HG03135 (cell line): ENCODE results near the gene CD44.
"Not testable (repeated sequence)": the region's sequence is repeated elsewhere in the genome, so short reads cannot be mapped to it uniquely, and the experiment has no call there.

Source experiments
- ATAC-seq: cut with Tn5 transposase; IDR thresholded peaks from one replicate; pipeline ENCODE4 v1.9.1; 2021; ENCODE audit warnings: mild to moderate bottlenecking, moderate library complexity; ENCODE audit not compliant: unreplicated experiment

The CD44 gene

GRCh38 chr11:35207471-35208403, 68.8 kb downstream of the CD44 start:
- ATAC-seq: no peak

DNA sequence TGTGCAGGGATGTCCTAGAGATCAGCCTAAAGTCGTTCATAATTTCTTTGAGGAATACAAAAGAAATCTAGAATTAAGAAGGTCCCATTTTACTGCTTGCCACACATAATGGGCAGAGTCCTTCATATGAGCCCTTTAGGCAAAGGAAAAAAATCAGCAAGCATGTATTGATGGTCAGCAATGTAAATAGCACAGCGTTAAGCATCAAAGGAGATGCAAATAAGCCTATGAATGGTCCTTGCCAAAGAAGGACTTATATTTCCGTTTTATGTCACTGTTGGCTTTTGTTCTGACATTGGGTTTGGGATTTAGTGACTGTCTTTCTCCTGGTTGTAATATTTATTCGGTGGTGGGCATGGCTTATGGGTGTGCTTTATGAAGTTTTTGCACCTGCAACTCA, 69.8 kb downstream of the CD44 start:
- ATAC-seq: no peak

- no peak for ATAC-seq
Observed at GRCh38 chr11:35210876-35211546, 72.0 kb downstream of the CD44 start.

DNA sequence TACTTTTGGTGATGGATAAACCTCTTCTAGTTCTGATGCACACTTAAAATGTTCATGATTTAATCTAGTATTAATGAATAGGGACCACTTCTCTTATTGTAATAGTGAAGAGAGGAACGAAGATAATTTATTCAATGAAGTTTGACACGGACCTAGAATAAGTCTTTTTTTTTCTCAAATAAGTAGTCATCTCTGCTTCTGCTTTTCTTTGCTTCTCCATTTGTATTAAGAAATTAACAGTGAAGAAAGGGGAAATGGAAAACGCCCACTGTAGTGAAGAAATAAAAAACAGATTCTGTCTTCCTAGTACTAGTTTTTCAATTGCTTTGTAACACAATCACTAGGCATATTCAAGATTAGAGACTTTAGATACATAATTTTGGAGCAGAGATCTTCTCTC, 73.0 kb downstream of the CD44 start:
- no peak for ATAC-seq

GRCh38 chr11:35214226-35214770, 75.3 kb downstream of the CD44 start:
- no peak for ATAC-seq

DNA sequence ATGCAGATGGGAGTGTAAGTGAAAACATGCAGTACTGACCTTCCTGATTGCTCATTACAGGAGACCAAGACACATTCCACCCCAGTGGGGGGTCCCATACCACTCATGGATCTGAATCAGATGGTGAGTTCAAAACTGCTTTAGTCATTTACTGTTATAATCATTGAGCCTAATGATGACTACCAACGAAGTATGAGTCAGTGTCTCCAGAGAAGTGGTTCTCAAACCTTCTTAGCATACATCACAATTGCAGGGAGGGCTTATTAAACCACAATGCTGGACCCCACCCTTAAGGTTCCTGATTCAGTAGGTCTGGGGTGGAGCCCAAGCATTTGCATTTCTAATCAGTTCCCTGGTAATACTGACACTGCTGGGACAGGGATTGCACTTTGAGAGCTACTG, 75.8 kb downstream of the CD44 start:
- no peak for ATAC-seq

GRCh38 chr11:35215945-35216344, 77.0 kb downstream of the CD44 start:
- no peak for ATAC-seq

DNA sequence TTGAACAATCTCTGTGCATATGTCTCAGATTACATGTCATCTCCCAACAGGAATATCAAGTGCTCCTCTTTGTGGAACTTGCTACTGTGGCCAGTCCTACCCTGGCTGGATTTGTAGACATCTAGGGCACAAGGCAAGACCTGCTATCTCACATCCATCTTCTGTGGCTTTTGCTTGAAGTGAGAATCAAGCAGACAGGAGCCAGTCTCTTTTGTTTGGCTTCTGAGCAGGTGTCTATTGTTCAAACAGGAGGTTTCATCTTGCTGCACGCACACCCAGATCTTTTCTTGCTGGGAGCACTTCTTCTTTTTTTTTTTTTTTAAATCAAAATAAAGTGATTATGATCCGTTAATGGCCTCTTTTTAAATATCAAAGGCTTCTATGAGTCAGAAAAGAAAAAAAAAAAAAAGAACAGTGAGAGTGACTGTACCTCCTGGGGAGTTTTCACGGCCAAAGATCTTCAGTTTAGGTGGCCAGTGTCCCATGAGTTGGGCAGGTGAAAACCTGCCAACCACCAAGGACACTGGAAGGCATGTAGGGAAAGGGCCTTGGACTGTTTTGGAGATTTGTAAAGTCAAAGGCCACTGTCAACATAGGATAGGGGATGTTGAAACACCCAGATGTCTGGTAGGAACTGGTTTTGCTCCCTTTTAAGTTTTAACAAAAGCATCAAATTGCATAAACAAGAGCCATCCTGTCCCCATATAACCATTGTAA, 78.1 kb downstream of the CD44 start:
- no peak for ATAC-seq

DNA sequence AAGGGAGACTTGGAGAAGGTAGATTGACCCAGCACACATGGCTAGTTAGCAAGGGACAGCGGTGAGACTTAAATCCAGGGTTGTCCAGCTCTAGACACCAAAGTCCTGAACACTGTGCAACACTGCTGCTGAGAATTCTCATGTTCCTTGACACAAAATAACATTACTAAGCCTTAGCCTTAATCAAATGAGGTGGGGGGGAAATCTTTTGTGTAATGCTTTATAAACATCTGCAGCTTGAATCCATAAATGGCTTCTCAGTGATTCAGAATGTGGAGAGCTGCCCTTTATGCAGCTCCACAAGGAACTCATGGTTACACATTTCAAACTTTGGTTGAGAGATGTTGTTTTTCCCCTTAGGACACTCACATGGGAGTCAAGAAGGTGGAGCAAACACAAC, 80.0 kb downstream of the CD44 start:
- no peak for ATAC-seq

DNA sequence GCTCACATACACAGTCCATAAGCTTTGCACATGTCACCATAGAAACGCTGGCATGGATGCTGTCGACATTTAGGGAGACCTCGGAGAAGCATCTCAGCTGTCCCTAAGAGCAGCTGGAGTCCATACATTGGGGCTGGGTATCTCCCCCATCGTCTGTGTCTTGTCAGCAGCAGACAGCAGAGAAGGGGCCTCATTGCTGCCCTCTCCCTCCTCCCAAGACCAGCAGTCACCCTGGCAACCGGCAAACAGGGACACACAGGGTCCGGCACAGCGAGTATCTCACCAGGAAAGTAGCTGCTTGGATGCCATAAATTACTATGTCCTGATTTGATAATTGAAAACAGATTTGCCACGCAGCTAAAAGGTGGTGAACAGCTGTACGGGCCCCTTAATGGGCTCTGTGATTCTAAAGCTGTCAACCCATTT, 84.4 kb downstream of the CD44 start:
- ATAC-seq: no peak

DNA sequence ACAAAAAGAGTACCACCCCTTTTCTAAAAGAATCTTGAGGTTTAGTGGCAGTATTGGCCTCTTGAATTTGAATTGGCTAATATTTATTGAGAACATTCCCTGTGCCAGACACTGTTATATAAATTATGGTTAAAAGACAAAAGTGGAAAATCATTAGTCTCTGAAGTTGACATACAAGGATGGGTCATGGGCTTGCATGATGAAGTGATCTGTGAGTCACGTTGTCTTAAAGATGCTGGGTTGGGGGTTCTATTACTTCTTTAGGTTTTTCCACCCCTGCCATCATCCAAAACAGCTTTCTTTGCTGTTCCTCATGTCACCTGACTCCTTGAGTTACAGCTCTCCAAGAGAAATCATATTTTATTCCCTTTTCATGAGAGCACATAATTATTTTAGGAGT, 85.0 kb downstream of the CD44 start:
- ATAC-seq: no peak

DNA sequence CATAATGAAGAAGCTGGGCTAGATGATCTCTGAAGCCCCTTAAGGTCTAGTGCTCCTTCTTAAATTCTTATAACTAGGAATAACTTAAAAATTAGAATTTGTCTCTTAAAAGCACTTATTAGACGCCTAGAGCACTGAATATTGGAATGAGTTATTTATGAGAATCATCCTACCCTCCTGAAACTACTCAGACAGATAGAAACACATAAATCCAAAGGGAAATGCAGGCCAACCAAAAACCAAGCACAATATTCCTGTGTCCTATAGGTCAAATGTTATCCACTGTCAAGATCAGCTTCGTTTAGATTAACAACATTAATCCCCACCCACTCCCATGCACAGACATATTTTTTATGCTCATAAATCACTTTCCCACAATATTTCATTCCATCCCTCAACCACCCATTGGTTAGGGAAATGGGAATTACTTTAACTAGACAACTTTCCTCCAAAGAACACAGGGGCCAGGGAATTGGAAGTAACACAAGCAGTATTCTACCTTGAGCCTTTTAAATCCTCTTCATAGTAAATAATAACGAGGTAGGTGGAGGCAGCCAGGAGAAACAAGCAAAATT, 87.1 kb downstream of the CD44 start:
- no peak for ATAC-seq

DNA sequence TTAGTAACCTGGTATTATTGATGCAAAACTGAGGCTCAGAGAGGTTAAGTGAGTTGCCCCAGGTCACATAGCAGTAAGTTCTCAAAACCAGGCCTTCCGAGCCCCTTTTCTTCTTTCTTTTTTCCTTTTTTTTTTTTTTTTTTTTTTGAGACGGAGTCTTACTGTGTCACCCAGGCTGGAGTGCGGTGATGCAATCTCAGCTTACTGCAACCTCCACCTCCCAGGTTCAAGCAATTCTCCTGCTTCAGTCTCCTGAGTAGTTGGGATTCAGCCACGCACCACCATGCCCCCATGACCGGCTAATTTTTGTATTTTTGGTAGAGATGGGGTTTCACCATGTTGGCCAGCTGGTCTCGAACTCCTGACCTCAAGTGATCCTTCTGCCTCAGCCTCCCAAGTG, 87.8 kb downstream of the CD44 start:
- ATAC-seq: not testable (repeated sequence)

- no peak for ATAC-seq
Observed at GRCh38 chr11:35227576-35228327, 88.8 kb downstream of the CD44 start.

DNA sequence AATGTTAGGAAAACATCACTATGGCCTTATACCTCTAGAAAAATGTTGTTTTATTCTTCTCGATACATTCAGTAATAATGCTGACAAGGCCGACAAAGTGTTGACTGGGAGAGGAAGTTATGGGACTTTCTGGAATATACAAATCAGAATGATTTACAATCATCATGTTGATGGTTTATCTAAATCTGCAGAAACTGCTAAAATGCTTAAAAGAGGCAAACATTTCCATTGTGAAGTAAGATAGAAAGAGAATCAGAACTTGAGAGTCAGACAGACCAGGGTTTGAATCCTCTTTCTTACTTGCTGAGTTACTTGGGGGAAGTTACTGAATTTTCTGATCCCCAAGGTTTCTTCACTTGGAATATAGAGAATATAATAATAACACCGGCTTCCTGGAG, 89.4 kb downstream of the CD44 start:
- no peak for ATAC-seq

DNA sequence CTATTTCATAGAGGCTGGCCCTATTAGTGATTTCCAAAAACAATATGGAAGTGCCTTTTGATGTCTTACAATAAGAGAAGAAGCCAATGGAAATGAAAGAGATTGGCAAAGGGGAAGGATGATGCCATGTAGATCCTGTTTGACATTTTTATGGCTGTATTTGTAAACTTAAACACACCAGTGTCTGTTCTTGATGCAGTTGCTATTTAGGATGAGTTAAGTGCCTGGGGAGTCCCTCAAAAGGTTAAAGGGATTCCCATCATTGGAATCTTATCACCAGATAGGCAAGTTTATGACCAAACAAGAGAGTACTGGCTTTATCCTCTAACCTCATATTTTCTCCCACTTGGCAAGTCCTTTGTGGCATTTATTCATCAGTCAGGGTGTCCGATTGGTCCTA, 91.4 kb downstream of the CD44 start:
- ATAC-seq: no peak

DNA sequence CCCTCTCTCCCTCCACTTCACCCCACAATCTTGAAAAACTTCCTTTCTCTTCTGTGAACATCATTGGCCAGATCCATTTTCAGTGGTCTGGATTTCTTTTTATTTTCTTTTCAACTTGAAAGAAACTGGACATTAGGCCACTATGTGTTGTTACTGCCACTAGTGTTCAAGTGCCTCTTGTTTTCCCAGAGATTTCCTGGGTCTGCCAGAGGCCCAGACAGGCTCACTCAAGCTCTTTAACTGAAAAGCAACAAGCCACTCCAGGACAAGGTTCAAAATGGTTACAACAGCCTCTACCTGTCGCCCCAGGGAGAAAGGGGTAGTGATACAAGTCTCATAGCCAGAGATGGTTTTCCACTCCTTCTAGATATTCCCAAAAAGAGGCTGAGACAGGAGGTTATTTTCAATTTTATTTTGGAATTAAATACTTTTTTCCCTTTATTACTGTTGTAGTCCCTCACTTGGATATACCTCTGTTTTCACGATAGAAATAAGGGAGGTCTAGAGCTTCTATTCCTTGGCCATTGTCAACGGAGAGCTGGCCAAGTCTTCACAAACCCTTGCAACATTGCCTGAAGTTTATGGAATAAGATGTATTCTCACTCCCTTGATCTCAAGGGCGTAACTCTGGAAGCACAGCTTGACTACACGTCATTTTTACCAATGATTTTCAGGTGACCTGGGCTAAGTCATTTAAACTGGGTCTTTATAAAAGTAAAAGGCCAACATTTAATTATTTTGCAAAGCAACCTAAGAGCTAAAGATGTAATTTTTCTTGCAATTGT, 92.3 kb downstream of the CD44 start:
- no peak for ATAC-seq

DNA sequence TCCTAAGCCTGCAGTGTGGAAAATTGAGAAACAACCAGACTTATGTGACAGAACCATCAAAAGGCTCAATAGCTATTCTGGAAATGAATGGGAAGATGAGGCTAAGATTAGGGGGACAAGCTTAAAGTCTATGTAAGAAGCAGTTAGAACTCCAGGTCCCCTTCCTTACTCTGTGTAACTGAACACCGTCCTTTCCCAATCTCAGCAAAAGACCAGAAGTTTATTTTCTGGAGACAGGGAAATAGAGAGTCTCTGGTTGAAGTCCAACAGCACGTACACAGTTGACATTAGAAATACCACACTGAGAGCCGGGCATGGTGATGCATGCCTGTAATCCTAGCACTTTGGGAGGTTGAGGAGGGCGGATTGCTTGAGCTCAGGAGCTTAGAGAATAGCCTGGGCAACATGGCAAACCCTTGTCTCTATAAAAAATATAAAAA, 93.9 kb downstream of the CD44 start:
- no peak for ATAC-seq

DNA sequence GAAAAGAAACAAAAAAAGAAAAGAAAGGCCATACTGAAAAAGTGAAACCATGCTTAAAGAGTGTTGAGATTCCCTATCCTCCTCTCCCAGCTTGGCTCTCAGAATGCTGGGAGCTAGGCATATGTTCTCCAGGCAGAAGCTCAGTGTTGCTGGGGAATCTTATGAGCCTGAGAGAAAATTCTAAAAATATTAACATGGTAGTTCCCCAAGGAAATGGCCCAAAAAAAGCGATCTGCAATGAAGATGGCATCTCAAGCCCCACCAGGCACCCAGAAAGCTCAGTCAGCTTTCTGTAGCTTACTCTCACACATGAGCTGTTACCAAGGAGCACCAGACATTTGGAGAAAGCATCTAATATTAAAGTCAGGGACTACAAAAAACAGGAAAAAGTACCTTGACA, 94.5 kb downstream of the CD44 start:
- no peak for ATAC-seq
